Right lobe of liver (tissue), 6 donors: ENCODE data around the gene NAT16. TPM values are rescaled to one million over a fixed set of nuclear protein-coding genes. Genes with fewer than 3 reads are reported as not detected.
"Not testable (repeated sequence)": the region's sequence is repeated elsewhere in the genome, so short reads cannot be mapped to it uniquely, and the experiment has no call there.

Source experiments
- ATAC-seq, 4 donors: fragments of 200-7000 bp; cut with Tn5 transposase; one replicate each; pipeline ENCODE4 v1.9.1; 2020; ENCODE audit warnings: mild to moderate bottlenecking in 4 of 4, moderate library complexity in 4 of 4
- DNase-seq, 3 donors: peaks; one replicate each; pipeline ENCODE4 v3.0.0-alpha.2; 2020
- H3K27ac ChIP-seq, 3 donors: fragments of 200-600 bp; one replicate each; pipeline ENCODE4 v1.8.0; 2022
- H3K27me3 ChIP-seq, 2 donors: fragments of 200-600 bp; one replicate each; pipeline ENCODE4 v1.8.0; 2022
- H3K36me3 ChIP-seq, 4 donors: fragments of 200-600 bp; sonication (generic) in 1 of 4; one replicate each; pipeline versions ENCODE4 v1.5.1 to v1.8.0; 2017 to 2022; ENCODE audit warnings: control low read depth in 1 of 4
- H3K4me1 ChIP-seq, 4 donors: fragments of 200-600 bp; sonication (generic) in 1 of 4; one replicate each; pipeline versions ENCODE4 v1.5.1 to v1.8.0; 2017 to 2022; ENCODE audit warnings: control low read depth in 1 of 4
- H3K4me3 ChIP-seq, 3 donors: fragments of 200-600 bp; one replicate each; pipeline ENCODE4 v1.8.0; 2022
- H3K9me3 ChIP-seq, 4 donors: fragments of 200-600 bp; sonication (generic) in 1 of 4; one replicate each; pipeline versions ENCODE4 v1.5.1 to v1.8.0; 2017 to 2022; ENCODE audit warnings: control low read depth in 1 of 4
- POLR2A ChIP-seq: fragments of 450-650 bp; IDR thresholded peaks from one replicate; pipeline ENCODE4 v1.6.1; 2017; ENCODE audit warnings: antibody characterized with exemption, mild to moderate bottlenecking
- WGBS: methylation state at CpG from one replicate; pipeline ENCODE4 v1.1.6; 2018; ENCODE audit warnings: low coverage, low lambda C conversion rate; ENCODE audit not compliant: insufficient coverage; ENCODE audit errors: missing lambda C conversion rate; 5-methylcytosine and 5-hydroxymethylcytosine counted together
- intact Hi-C, 2 donors: fragments of 100-400 bp; cut with DNase I; formaldehyde crosslinking; loops; one replicate each; pipeline versions ENCODE4 v1.11.2 to v1.14.1; 2022
- microRNA-seq, 2 donors: library from miRNA; unstranded; fragments of <30 nt; microRNA quantifications; one replicate each; pipeline ENCODE4, GENCODE V29; 2019 to 2020
- small RNA-seq, 2 experiments: library from RNA; depleted of rRNA; stranded (forward); fragments of <200 nt; gene quantifications; one replicate each; pipeline ENCODE3, GENCODE V24; 2016
- total RNA-seq, 6 experiments: library from RNA; depleted of rRNA in 2 of 6; stranded (reverse); fragments of >200 nt in 2 of 6; fragmentation: NEBNext Ultra II Directional in 3 of 6; extraction: Animal tissue kit (Norgen Biotek cat#: 25700) in 3 of 6; gene quantifications; one replicate each; pipeline versions ENCODE4 v1.1.0 to v1.2.4, GENCODE V29; 2016 to 2023
- TF ChIP-seq, protein P1 (sequence below), 4 donors: fragments of 200-600 bp in 3 of 4; fragments of 450-650 bp in 1 of 4; IDR thresholded peaks; one replicate each; pipeline versions ENCODE4 v1.5.1 to v1.8.0; 2016 to 2022; ENCODE audit warnings: antibody characterized with exemption in 4 of 4, mild to moderate bottlenecking in 2 of 4
- donor health status: DM: no; HTN: yes; CAD: no.
- donor health status: DM: no; HTN: no; CAD: no.
- donor health status: DM: no; HTN: no; CAD: no.
- donor health status: DM: no; HTN: yes; CAD: no.
- donor health status: DM: no; HTN: yes; CAD: no.

NAT16 gene
- total RNA-seq, 6 experiments from 2014 or later, result not detected

DNA sequence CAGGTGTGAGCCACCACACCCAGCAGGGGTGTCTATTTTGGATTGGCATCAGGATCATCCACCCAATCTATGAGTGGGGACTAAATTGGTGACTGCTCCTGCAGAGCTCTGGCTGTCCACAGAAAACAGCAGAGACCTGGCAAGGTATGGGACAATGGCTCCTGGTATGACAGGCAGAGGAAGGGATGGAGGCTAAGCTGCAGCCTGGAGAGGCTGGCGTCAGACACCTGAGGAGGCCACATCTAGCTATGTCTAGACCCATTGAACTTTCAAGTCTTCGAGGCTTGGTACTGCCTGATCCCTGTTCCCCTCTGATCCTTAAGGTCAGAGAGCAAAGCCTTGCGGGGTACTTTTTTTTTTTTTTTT is 56.4 kb downstream of the NAT16 start:
- Histone ChIP-seq H3K27me3 (no peaks in the 10 kb centered on the region), H3K36me3 (no peaks in the 10 kb centered on the region), H3K4me3 (no peak overlapping the region), H3K4me1 (peaks cover 0 to 61% (median 27%) of the 10 kb centered on the region in 4 donors), H3K9me3 (no peaks in the 10 kb centered on the region), H3K27ac (peak overlapping the region; percentile 84 to 95 (median 84))
- intact Hi-C loops, result no loop called here
- DNase-seq, result no peak
- TF ChIP-seq, protein P1, sequence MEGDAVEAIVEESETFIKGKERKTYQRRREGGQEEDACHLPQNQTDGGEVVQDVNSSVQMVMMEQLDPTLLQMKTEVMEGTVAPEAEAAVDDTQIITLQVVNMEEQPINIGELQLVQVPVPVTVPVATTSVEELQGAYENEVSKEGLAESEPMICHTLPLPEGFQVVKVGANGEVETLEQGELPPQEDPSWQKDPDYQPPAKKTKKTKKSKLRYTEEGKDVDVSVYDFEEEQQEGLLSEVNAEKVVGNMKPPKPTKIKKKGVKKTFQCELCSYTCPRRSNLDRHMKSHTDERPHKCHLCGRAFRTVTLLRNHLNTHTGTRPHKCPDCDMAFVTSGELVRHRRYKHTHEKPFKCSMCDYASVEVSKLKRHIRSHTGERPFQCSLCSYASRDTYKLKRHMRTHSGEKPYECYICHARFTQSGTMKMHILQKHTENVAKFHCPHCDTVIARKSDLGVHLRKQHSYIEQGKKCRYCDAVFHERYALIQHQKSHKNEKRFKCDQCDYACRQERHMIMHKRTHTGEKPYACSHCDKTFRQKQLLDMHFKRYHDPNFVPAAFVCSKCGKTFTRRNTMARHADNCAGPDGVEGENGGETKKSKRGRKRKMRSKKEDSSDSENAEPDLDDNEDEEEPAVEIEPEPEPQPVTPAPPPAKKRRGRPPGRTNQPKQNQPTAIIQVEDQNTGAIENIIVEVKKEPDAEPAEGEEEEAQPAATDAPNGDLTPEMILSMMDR (IDR thresholded peaks at IDR 0.05), result no peak
- TF ChIP-seq POLR2A, result no peak
- ATAC-seq, result no peak
- 44% methylated on average over 2 of the region's 3 CpGs for WGBS

DNA sequence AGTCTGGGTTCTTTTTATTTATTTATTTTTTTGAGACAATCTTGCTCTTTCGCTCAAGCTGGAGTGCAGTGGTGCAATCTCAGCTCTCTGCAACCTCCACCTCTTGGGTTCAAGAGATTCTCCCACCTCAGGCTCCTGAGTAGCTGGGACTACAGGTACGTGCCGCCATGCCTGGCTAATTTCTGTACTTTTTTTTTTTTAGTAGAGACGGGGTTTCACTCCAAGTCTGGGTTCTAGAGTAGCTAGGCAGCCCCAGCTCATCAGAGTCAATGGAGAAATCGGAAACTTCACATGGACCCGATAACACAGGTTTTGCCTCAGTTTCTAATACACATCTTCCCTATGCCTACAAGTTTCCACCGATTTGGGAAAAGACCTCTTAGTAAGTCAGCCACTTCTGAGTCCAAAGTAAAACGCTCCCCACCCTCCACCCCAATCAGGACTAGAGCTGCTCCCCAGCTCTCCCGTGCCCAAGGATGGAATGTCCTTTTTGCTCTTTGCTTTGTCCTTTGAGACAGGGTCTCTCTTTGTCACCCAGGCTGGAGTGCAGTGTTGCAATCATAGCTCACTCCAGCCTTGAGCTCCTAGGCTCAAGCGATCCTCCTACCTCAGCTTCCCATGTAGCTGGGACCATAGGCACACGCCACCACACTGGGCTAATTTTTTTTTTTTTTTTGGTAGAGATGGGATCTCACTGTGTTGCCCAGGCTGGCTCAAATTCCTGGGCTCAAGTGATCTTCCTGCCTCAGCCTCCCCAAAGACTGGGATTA is 57.0 kb downstream of the NAT16 start:
- no peak for ATAC-seq
- peak overlapping the region; percentile 84 to 95 (median 84) for H3K27ac ChIP-seq

DNA sequence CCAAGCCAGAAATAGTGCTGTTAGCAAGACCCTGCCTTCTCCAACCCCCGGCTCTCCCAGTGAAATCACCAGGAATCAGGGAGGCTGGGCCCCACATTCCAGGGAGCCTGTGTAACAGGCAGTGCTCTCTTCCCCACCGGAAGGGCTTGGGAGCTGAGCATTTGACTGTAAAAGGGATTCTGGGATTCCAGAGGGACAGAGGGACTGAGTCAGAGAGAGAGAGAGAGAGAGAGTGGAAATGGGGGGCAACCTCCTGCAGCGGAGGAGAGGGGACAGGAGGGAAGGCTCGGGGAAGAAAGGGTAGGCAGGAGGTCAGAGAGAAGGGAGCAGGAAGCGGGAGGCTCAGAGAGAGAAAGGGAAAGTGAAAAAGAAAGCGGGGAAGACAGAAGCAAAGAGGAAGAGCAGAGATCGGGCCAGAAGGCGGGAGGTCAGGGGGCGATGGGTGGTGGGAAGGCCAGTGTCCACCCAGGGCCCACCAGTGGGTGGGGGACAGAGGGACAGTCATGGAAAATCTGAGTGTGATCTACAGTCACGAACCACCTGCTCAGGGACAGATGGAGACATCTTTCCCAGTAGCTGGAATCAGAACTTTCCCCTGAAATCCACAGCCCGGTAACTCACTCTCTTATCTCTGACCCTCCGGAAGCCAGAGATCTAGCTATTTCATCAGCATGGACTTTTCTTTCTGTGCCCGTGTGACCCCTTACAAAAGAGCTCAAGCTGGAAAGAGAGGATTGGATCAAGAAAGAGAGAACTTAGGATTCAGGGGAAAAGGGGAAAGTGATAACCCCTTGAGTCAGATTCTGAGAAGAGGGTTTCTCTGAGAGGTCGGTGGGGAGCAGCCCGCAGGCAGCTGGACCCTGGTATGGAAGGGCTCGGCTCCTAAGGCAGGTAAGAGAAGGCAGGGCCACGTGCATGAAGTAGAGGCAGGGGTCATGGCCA is 57.8 kb downstream of the NAT16 start:
- DNase-seq (peak; percentile 59 to 62 (median 60)), ATAC-seq (peak; percentile 2 to 42 (median 24))
- Histone ChIP-seq H3K27me3 (no peaks in the 10 kb centered on the region), H3K27ac (peak overlapping the region; percentile 80 to 95 (median 84)), H3K36me3 (no peaks in the 10 kb centered on the region), H3K9me3 (no peaks in the 10 kb centered on the region), H3K4me1 (peaks cover 0 to 48% (median 22%) of the 10 kb centered on the region in 4 donors), H3K4me3 (peak overlapping the region; percentile 5 to 50 (median 39))
- TF ChIP-seq, protein P1 (IDR thresholded peaks at IDR 0.05), result no peak
- TF ChIP-seq POLR2A, result peak; percentile 51
- 6% methylated on average over 16 of the region's 17 CpGs for WGBS
- intact Hi-C loops, result no loop called here

More for the DNA sequence above, 57.0 kb downstream of the NAT16 start:
- no peak for TF ChIP-seq POLR2A
- TF ChIP-seq, protein P1 (IDR thresholded peaks at IDR 0.05), result no peak
- DNase-seq, result no peak
- Histone ChIP-seq H3K4me1 (peaks cover 0 to 57% (median 26%) of the 10 kb centered on the region in 4 donors), H3K9me3 (no peaks in the 10 kb centered on the region), H3K36me3 (no peaks in the 10 kb centered on the region), H3K4me3 (peak overlapping the region in 1 of 3 donors; percentile 5), H3K27me3 (no peaks in the 10 kb centered on the region)
- intact Hi-C loops, result no loop called here
- WGBS, result 66% methylated on average over 6 of the region's 11 CpGs

DNA sequence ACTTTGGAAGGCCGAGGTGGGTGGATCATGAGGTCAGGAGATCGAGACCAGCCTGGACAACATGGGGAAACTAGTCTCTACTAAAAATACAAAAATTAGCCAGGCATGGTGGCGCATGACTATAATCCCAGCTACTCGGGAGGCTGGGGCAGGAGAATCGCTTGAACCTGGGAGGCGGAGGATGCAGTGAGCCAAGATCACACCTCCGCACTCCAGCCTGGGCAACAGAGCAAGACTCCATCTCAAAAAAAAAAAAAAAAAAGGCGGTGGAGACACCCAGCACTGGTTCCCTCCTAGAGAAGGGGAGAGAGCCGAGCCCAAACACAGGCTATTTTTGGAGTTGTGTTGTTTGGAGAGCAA is 58.5 kb downstream of the NAT16 start:
- Histone ChIP-seq H3K27ac (peak overlapping the region; percentile 80 to 95 (median 84)), H3K4me1 (peaks cover 0 to 43% (median 21%) of the 10 kb centered on the region in 4 donors), H3K4me3 (peak overlapping the region in 2 of 3 donors; percentile 39 to 50)
- ATAC-seq, intact Hi-C loops, H3K36me3 ChIP-seq, H3K9me3 ChIP-seq, DNase-seq, H3K27me3 ChIP-seq: not testable (repeated sequence)
- 28% methylated on average over 3 of the region's 9 CpGs for WGBS

Small RNAs within 50 kb of the gene (microRNA-seq; reads per million reads assigned to microRNA genes)
- 0 reads per million in 2 donors for gene MIR4653

Small RNAs within 50 kb of the gene (small RNA-seq; reads per million reads assigned to genes)
- 0 reads per million in 2 experiments for gene MIR4653

Other genes starting within 250 kb of the NAT16 start
- 10 to 100 TPM in 3 of 6 experiments, 1 to 10 TPM in 3; 3.2 to 12.8 (median 8.9) TPM for gene MUC3A, start 230.8 kb downstream of the NAT16 start, total RNA-seq
- gene MUC12, start 210.7 kb downstream of the NAT16 start, total RNA-seq, result not detected
- gene MUC17, start 160.2 kb downstream of the NAT16 start, total RNA-seq, result not detected
- 10 to 100 TPM in 5 of 6 experiments, 1 to 10 TPM in 1; 9.2 to 19.7 (median 17.6) TPM for gene TRIM56, start 94.8 kb downstream of the NAT16 start, total RNA-seq
- gene SERPINE1, start 53.2 kb downstream of the NAT16 start, total RNA-seq, result 100 to 1,000 TPM in 3 of 6 experiments, 10 to 100 TPM in 2, 1 to 10 TPM in 1; 5.4 to 497 (median 98.6) TPM
- 10 to 100 TPM; 24.0 to 56.5 (median 26.4) TPM for gene AP1S1, start 25.8 kb downstream of the NAT16 start, total RNA-seq
- not detected for gene VGF, start 14.7 kb downstream of the NAT16 start, total RNA-seq
- 10 to 100 TPM in 5 of 6 experiments, 1 to 10 TPM in 1; 8.4 to 28.6 (median 15.7) TPM for gene MOGAT3, start 20.7 kb upstream of the NAT16 start, total RNA-seq
- 10 to 100 TPM; 41.7 to 57.5 (median 54.3) TPM for gene PLOD3, start 37.3 kb upstream of the NAT16 start, total RNA-seq
- gene ZNHIT1, start 37.9 kb upstream of the NAT16 start, total RNA-seq, result 100 to 1,000 TPM in 4 of 6 experiments, 10 to 100 TPM in 2; 68.3 to 159 (median 111) TPM
- 10 to 100 TPM in 2 of 6 experiments, 1 to 10 TPM in 4; 5.9 to 10.8 (median 9.2) TPM for gene CLDN15, start 57.5 kb upstream of the NAT16 start, total RNA-seq
- 100 to 1,000 TPM; 105 to 228 (median 134) TPM for gene FIS1, start 64.8 kb upstream of the NAT16 start, total RNA-seq
- gene IFT22, start 141.5 kb upstream of the NAT16 start, total RNA-seq, result 1 to 10 TPM; 5.4 to 8.1 (median 6.2) TPM
- gene COL26A1, start 182.6 kb upstream of the NAT16 start, total RNA-seq, result 1 to 10 TPM; 1.4 to 5.4 (median 3.0) TPM